ENCODE data around the gene MOSMO.

DNA sequence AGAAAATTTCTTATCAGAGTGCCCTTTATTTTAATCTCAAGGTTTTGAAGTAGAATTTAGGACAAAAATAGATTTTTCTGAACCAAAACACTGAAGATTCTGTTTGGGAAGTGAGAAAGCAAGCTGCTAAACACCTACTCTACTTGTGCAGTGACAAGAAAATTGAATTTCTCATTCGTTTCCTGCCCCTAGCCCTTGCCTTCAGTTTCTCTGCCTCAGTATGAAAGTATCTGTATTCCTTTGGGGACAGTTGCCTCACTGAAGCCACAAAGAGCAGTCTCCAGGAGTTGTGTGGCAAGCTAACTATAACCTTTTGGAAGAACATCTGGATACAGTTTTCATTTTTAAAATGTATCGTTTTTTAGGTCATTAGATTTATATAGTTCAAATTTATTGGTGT, 19.7 kb downstream of the MOSMO start:
- TF ChIP-seq, protein P1, sequence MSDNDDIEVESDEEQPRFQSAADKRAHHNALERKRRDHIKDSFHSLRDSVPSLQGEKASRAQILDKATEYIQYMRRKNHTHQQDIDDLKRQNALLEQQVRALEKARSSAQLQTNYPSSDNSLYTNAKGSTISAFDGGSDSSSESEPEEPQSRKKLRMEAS (IDR thresholded peaks at IDR 0.05), result no peak
- TF ChIP-seq EZH2phosphoT487 (IDR thresholded peaks at IDR 0.05; ENCODE audit: borderline replicate concordance) (no peak), EZH2 (IDR thresholded peaks at IDR 0.05) (no peak), YY1 (IDR thresholded peaks at IDR 0.05; ENCODE audit: extremely low read depth, insufficient replicate concordance, low read depth, low read length) (no peak), POLR2A (IDR thresholded peaks at IDR 0.05; ENCODE audit: borderline replicate concordance, extremely low read depth, insufficient read depth, insufficient read length) (no peak)
- TF ChIP-seq, protein P2, sequence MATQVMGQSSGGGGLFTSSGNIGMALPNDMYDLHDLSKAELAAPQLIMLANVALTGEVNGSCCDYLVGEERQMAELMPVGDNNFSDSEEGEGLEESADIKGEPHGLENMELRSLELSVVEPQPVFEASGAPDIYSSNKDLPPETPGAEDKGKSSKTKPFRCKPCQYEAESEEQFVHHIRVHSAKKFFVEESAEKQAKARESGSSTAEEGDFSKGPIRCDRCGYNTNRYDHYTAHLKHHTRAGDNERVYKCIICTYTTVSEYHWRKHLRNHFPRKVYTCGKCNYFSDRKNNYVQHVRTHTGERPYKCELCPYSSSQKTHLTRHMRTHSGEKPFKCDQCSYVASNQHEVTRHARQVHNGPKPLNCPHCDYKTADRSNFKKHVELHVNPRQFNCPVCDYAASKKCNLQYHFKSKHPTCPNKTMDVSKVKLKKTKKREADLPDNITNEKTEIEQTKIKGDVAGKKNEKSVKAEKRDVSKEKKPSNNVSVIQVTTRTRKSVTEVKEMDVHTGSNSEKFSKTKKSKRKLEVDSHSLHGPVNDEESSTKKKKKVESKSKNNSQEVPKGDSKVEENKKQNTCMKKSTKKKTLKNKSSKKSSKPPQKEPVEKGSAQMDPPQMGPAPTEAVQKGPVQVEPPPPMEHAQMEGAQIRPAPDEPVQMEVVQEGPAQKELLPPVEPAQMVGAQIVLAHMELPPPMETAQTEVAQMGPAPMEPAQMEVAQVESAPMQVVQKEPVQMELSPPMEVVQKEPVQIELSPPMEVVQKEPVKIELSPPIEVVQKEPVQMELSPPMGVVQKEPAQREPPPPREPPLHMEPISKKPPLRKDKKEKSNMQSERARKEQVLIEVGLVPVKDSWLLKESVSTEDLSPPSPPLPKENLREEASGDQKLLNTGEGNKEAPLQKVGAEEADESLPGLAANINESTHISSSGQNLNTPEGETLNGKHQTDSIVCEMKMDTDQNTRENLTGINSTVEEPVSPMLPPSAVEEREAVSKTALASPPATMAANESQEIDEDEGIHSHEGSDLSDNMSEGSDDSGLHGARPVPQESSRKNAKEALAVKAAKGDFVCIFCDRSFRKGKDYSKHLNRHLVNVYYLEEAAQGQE (IDR thresholded peaks at IDR 0.05; ENCODE audit: low read depth), result no peak
